HG02840 (cell line): Measurements from ENCODE around the gene TMEM186.
"Not testable (repeated sequence)": the region's sequence is repeated elsewhere in the genome, so short reads cannot be mapped to it uniquely, and the experiment has no call there.

Experiments
- ATAC-seq: cut with Tn5 transposase; IDR thresholded peaks from one replicate; pipeline ENCODE4 v1.9.1; 2021; ENCODE audit warnings: mild to moderate bottlenecking, moderate library complexity, moderate number of reproducible peaks; ENCODE audit not compliant: unreplicated experiment, low FRiP score

TMEM186 gene

GRCh38 chr16:8814095-8814806 lies 16.8 kb upstream of the TMEM186 start:
- no peak for ATAC-seq

- no peak for ATAC-seq
These were observed 14.9 kb upstream of the TMEM186 start for GRCh38 chr16:8812162-8812843.

GRCh38 chr16:8808613-8809353 lies 11.3 kb upstream of the TMEM186 start:
- no peak for ATAC-seq

- ATAC-seq, result no peak
These were observed 10.6 kb upstream of the TMEM186 start for GRCh38 chr16:8808009-8808408.

GRCh38 chr16:8807189-8807588 lies 9.8 kb upstream of the TMEM186 start:
- no peak for ATAC-seq

GRCh38 chr16:8806272-8806983 lies 9.0 kb upstream of the TMEM186 start:
- ATAC-seq, result no peak

GRCh38 chr16:8804313-8804712 lies 6.9 kb upstream of the TMEM186 start:
- ATAC-seq, result no peak

GRCh38 chr16:8803733-8804132 lies 6.3 kb upstream of the TMEM186 start:
- not testable (repeated sequence) for ATAC-seq

GRCh38 chr16:8801701-8802100 lies 4.3 kb upstream of the TMEM186 start:
- ATAC-seq, result no peak

- ATAC-seq, result no peak
These were observed 1.2 kb upstream of the TMEM186 start for GRCh38 chr16:8798535-8799157.

- ATAC-seq, result no peak
These were observed 712 bp upstream of the TMEM186 start for GRCh38 chr16:8798174-8798527.

GRCh38 chr16:8796469-8797363 lies 723 bp downstream of the TMEM186 start:
- ATAC-seq, result no peak

GRCh38 chr16:8795818-8796217 lies 1.6 kb downstream of the TMEM186 start:
- no peak for ATAC-seq

GRCh38 chr16:8795091-8795490 lies 2.3 kb downstream of the TMEM186 start:
- ATAC-seq, result no peak

GRCh38 chr16:8788578-8789172 lies 8.8 kb downstream of the TMEM186 start:
- ATAC-seq, result no peak

GRCh38 chr16:8786316-8786715 lies 11.1 kb downstream of the TMEM186 start:
- ATAC-seq, result not testable (repeated sequence)

GRCh38 chr16:8785408-8785807 lies 12.0 kb downstream of the TMEM186 start:
- ATAC-seq, result no peak

GRCh38 chr16:8782673-8783072 lies 14.8 kb downstream of the TMEM186 start:
- no peak for ATAC-seq

GRCh38 chr16:8781797-8782196 lies 15.6 kb downstream of the TMEM186 start:
- ATAC-seq, result no peak
